Activated CD8-positive, alpha-beta memory T cell treated with anti-CD3 and anti-CD28 coated beads, Interleukin-2, amount 50 U/mL, for 4 hours (primary cell): ENCODE measurements around the gene HEPN1.
A peak's percentile ranks its signal among the peaks of the same experiment; 100 is the strongest.

Experiments used
- DNase-seq: peaks from one replicate; pipeline ENCODE4 v3.0.0-alpha.2; 2020

HEPN1 gene

GRCh38 chr11:124902616-124903015 is 16.4 kb upstream of the HEPN1 start:
- DNase-seq, result no peak

- no peak for DNase-seq
Observed at GRCh38 chr11:124915541-124916369, 3.3 kb upstream of the HEPN1 start.

- no peak for DNase-seq
Observed at GRCh38 chr11:124916370-124916710, 2.7 kb upstream of the HEPN1 start.

- DNase-seq, result no peak
Observed at GRCh38 chr11:124917115-124917637, 1.9 kb upstream of the HEPN1 start.

GRCh38 chr11:124919898-124920297 is 848 bp downstream of the HEPN1 start:
- no peak for DNase-seq

- no peak for DNase-seq
Observed at GRCh38 chr11:124920356-124920755, 1.3 kb downstream of the HEPN1 start.

DNA sequence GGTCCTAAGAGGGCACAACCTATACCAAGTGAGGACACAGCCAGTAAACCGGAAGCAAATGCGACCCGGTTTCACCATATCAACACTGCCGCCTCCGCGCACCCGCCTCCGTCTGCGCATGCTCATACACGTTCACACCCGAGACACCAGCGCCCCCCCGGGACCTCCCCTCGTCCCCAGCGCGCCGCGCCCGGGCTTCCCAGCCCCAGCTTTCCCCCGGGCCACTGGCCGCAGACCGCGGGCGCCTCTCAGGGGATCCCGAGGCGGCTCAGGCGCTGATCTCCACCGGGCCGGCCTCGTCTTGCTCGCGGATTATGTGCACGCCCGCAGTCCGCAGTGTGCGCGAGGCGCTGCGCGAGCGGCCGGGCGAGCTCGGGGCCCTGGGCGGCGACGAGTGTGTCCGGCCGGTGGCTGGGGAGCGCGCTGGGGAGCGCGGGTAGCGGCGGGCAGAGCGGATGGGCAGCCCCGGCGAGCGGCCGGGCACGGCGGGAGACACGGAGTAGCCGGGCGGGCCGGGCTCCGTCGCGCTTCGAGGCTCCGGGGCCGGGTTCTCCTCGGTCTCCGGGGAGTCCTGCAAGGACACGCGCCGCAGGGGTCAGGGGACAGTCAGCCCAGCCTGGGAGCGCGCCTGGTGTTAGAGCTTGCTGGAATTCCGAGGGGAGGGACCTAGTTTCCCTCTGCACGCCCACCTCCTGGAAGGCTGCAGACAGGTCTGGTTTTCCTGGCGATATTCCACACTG is 2.0 kb downstream of the HEPN1 start:
- DNase-seq, result peak; percentile 81

- DNase-seq, result no peak
Observed at GRCh38 chr11:124922831-124923230, 3.8 kb downstream of the HEPN1 start.

- no peak for DNase-seq
Observed at GRCh38 chr11:124923296-124923695, 4.2 kb downstream of the HEPN1 start.

GRCh38 chr11:124928942-124929665 is 10.1 kb downstream of the HEPN1 start:
- DNase-seq, result no peak

- no peak for DNase-seq
Observed at GRCh38 chr11:124930799-124931198, 11.7 kb downstream of the HEPN1 start.

DNA sequence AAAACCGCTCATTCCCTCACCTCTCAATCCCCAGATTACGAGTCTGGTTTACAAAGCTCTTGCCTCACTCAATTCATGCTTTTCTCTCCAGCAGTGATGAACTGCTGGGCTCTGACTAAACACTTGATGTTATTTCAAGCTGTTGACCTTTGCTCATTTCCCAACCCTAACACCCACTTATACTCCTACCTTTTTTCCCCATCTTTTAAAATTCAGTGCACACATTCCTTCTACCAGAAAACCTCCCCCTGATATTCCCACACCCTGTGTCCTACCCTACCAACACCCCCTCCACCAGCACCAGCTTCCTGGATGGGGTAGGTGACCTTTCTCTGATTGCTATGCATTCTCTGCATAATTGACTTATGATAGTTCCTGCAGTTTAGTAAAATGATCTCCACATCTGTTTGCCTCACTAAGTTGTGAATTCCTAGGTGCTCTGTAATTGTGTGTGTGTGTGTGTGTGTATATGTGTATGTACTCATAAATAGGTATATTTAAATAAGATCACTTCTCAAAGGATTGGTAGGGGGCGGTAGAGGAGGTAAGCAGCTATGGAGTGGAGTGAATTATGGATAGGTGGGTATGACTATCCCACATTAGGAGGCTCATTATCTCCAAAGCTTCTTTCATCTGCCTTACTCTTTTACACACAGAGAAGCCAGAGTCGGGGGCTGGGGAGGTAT is 16.0 kb downstream of the HEPN1 start:
- DNase-seq, result no peak

DNA sequence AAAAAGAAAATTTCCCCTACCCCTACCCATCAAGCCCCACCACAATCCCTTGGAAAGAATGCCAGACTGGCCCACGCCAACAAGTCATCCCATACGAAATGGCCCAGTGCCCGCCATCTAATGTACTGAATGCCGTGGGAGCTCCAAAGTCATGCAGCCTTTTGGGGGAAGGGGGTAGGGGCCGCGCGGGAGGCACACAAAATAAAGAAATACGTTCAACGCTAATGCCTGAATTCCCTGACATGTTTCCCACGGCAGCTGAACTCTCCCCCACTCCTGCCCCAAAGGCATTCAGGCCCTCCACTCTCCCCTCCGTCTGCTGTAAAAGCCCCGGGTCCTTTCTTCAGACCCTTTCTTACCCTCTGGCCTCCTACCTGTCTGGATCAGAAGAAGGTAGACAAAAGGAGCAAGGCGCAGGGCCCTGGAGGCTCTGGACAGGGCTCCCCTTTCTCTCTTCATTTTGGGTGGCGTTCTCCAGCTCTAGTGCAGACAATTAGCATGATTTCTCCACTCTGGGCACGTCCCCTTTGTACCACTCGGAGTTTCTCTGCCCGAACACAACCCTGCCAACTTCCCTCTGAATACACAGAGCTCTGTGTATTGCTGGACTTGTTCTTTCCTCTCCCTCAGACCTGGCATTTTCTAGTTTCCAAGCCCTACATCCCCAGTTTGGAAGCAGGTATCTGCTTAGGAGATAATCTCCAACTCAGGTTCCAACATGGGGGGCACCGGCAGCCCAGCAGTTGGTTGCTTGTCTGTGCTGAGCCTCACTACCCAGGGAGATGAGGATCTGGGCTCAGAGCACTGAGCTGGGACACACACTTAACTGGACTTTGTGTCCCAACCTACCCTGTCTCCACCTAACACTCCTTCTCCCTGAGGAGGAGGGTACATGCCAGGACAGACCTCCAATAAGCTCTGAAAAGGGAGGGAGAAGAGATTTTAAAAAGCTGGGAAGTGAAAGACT is 16.8 kb downstream of the HEPN1 start, which contains the start of gene HEPACAM:
Gene HEPACAM, minus strand, starts transcription at position 500 of the 967 bp plus-strand sequence. Its CDS starts 41 bp downstream, at position 459.
- DNase-seq, result no peak

GRCh38 chr11:124937336-124937935 is 18.4 kb downstream of the HEPN1 start:
- DNase-seq, result no peak

- DNase-seq, result no peak
Observed at GRCh38 chr11:124938206-124938765, 19.2 kb downstream of the HEPN1 start.

- DNase-seq, result no peak
Observed at GRCh38 chr11:124938970-124939369, 19.9 kb downstream of the HEPN1 start.

GRCh38 chr11:124941703-124942102 is 22.7 kb downstream of the HEPN1 start:
- DNase-seq, result no peak

DNA sequence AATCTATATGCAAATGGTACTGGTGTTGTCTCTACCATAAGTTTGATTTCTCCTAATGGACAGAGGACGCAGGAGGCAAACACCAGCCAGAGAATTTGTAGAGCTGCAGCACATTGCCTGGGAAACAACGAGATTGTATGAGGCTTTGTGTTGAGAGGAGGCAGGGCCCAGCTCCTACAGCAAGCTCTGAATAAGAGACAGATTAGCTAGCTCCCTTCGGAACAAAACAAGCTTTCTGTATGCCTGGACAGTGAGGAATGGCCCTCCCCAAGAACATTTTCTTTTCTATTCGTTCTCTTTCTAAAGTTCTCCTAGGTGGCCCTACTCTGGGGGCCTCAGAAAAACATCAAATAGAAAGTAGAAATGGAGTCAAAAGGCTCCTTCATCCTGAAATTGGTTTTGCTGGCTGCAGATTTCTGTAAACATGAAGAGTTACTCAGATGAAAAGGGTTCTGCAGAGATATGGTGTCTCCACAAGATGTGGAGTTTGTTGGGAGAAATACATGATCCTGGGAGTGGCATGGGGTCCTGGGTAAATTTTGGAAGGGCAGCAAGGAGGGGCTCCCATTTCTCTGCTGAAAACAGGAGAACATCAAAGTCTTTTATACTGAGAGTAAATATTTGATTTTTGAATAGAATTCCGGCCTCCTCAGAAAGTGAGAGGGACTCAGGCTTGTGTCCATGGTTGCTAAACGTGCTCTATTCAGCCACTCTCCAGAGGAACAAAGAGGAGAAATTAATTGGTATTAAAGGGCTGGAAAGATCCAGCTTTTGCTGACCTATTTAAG is 23.6 kb downstream of the HEPN1 start:
- no peak for DNase-seq

DNA sequence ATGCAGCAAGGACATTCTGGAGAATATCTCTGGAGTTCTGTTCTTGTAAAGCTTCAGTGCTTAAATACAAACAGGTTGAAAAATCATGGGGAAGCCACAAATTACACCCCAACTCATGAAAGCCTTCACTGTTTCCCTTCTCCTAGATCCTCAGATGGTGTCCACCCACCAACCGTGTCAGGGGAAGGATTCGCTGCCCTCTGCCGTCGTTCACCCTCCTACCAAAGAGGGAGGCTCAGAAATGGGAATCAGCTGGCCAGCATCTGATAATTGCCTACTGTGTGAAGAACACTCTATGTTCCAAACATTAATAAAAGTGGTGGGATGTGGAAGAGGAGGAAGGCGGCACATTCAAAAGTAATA is 24.2 kb downstream of the HEPN1 start:
- DNase-seq, result no peak

DNA sequence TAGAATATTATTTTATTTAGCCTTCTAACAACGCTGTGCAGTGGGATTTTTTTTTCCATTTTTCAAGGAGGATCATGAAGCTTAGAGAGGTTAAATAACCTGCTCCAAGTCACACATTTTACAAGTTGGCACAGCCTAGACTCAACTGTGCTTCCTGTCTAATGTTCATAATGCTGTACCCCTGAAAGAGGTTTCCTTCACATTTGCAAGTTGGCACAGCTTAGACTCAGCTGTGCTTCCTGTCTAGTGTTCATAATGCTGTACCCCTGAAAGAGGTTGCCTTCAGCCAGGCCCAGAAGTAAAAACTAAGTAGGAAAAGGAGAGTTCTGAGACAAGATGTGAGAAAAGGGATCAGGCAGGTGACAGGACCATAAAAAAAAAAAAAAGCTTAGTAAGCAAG is 24.7 kb downstream of the HEPN1 start:
- no peak for DNase-seq
